Measurements from ENCODE around the gene TOR3A.

DNA sequence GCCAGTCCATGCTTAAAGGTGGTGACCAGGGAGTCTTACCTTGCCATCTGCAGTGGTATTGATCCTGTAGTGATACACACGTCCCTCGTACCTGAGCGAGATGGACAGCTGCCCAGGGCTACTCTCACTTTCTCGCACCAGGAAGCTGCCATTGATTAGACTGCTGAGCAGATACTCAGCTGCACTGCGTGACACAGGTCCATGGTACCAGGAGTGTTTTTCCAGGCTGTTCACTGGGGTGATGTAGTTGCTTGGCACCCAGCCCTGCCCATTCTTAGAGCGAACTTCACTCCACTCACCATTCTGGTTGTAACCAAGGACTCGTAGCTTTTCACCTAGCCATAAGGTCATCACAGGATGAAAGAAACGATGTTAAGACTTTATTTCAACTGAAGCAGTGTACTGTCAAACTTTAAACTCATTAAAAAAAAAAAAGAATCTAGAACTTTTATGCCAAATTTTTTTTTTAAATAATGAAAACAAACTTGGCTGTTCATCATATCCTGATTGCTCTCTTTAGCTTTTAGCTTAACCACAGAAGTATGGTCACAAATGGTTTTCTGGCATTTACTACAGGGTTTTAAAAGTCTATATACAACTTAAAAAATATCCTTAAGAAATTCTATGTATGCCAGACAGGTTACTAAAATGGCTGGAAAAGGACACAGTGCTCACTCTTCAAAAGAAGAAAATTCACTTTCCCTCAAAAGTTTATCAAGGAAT is 44.6 kb downstream of the TOR3A start:
- no peak for TF ChIP-seq CTCF (IDR thresholded peaks at IDR 0.05; ENCODE audit: insufficient read depth, low read length)
- TF ChIP-seq, protein P1, sequence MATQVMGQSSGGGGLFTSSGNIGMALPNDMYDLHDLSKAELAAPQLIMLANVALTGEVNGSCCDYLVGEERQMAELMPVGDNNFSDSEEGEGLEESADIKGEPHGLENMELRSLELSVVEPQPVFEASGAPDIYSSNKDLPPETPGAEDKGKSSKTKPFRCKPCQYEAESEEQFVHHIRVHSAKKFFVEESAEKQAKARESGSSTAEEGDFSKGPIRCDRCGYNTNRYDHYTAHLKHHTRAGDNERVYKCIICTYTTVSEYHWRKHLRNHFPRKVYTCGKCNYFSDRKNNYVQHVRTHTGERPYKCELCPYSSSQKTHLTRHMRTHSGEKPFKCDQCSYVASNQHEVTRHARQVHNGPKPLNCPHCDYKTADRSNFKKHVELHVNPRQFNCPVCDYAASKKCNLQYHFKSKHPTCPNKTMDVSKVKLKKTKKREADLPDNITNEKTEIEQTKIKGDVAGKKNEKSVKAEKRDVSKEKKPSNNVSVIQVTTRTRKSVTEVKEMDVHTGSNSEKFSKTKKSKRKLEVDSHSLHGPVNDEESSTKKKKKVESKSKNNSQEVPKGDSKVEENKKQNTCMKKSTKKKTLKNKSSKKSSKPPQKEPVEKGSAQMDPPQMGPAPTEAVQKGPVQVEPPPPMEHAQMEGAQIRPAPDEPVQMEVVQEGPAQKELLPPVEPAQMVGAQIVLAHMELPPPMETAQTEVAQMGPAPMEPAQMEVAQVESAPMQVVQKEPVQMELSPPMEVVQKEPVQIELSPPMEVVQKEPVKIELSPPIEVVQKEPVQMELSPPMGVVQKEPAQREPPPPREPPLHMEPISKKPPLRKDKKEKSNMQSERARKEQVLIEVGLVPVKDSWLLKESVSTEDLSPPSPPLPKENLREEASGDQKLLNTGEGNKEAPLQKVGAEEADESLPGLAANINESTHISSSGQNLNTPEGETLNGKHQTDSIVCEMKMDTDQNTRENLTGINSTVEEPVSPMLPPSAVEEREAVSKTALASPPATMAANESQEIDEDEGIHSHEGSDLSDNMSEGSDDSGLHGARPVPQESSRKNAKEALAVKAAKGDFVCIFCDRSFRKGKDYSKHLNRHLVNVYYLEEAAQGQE (IDR thresholded peaks at IDR 0.05; ENCODE audit: insufficient replicate concordance, low read depth) = no peak
- TF ChIP-seq POLR2AphosphoS5 (IDR thresholded peaks at IDR 0.05; ENCODE audit: low read depth) = no peak
- no peak for TF ChIP-seq SPI1 (IDR thresholded peaks at IDR 0.05; ENCODE audit: borderline replicate concordance, low read depth)
